Left lung (tissue), 10 donors: ENCODE data around the gene SLC2A8. TPM values are rescaled to one million over a fixed set of nuclear protein-coding genes. Genes with fewer than 3 reads are reported as not detected.

Experiments used
- ATAC-seq: fragments of 200-7000 bp; cut with Tn5 transposase; one replicate; pipeline ENCODE4 v1.9.1; 2020; ENCODE audit warnings: moderate library complexity
- DNase-seq, 4 donors: peaks; one replicate each; pipeline ENCODE4 v3.0.0-alpha.2; 2013 to 2020
- H3K27ac ChIP-seq, 2 donors: fragments of 200-600 bp; sonication (generic) in 1 of 2; one replicate each; pipeline versions ENCODE4 v1.5.0 to v1.8.0; 2020 to 2021
- H3K27me3 ChIP-seq, 2 donors: fragments of 200-600 bp; sonication (generic) in 1 of 2; one replicate each; pipeline versions ENCODE4 v1.5.0 to v1.8.0; 2020 to 2021
- H3K36me3 ChIP-seq, 2 donors: fragments of 200-600 bp; sonication (generic) in 1 of 2; one replicate each; pipeline versions ENCODE4 v1.5.0 to v1.8.0; 2020 to 2021
- H3K4me1 ChIP-seq, 2 donors: fragments of 200-600 bp; one replicate each; pipeline ENCODE4 v1.8.0; 2021
- H3K4me3 ChIP-seq, 2 donors: fragments of 200-600 bp; sonication (generic) in 1 of 2; one replicate each; pipeline versions ENCODE4 v1.5.0 to v1.8.0; 2020 to 2021; ENCODE audit warnings: mild to moderate bottlenecking in 1 of 2
- H3K9me3 ChIP-seq, 2 donors: fragments of 200-600 bp; sonication (generic) in 1 of 2; one replicate each; pipeline versions ENCODE4 v1.5.0 to v1.8.0; 2020 to 2021
- intact Hi-C, 2 donors: fragments of 100-400 bp; cut with DNase I; formaldehyde crosslinking; loops; one replicate each; pipeline versions ENCODE4 v1.11.2 to v1.14.2; 2022
- polyA plus RNA-seq, 6 donors: library from polyadenylated mRNA; unstranded; fragments of 120-200 nt; gene quantifications; one replicate each; pipeline ENCODE4 v1.2.1, GENCODE V29; 2013; ENCODE audit not compliant: insufficient read length in 6 of 6
- total RNA-seq, 2 donors: library from RNA; stranded (reverse); fragmentation: NEBNext Ultra II Directional; extraction: Animal tissue kit (Norgen Biotek cat#: 25700); gene quantifications; one replicate each; pipeline ENCODE4 v1.2.1, GENCODE V29; 2021
- TF ChIP-seq, protein P1 (sequence below), 2 donors: fragments of 200-600 bp; sonication (generic) in 1 of 2; IDR thresholded peaks; one replicate each; pipeline versions ENCODE4 v1.5.0 to v1.8.0; 2021; ENCODE audit warnings: antibody characterized with exemption in 2 of 2
- donor health status: DM: no; HTN: yes; CAD: no.
- donor health status: DM: no; HTN: no; CAD: no.

The SLC2A8 gene
- total and polyA plus RNA-seq, 8 donors: 18.6 to 24.2 (median 21.6) TPM

GRCh38 chr9:127444921-127445850 lies 48.2 kb downstream of the SLC2A8 start:
- peaks cover 14 to 32% of the 10 kb centered on the region in 2 donors for H3K4me1 ChIP-seq
- TF ChIP-seq, protein P1, sequence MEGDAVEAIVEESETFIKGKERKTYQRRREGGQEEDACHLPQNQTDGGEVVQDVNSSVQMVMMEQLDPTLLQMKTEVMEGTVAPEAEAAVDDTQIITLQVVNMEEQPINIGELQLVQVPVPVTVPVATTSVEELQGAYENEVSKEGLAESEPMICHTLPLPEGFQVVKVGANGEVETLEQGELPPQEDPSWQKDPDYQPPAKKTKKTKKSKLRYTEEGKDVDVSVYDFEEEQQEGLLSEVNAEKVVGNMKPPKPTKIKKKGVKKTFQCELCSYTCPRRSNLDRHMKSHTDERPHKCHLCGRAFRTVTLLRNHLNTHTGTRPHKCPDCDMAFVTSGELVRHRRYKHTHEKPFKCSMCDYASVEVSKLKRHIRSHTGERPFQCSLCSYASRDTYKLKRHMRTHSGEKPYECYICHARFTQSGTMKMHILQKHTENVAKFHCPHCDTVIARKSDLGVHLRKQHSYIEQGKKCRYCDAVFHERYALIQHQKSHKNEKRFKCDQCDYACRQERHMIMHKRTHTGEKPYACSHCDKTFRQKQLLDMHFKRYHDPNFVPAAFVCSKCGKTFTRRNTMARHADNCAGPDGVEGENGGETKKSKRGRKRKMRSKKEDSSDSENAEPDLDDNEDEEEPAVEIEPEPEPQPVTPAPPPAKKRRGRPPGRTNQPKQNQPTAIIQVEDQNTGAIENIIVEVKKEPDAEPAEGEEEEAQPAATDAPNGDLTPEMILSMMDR (IDR thresholded peaks at IDR 0.05): no peak
- no peak for DNase-seq
- intact Hi-C loops: no loop called here
- H3K4me3 ChIP-seq: no peak overlapping the region
- peaks cover 0 to 100% of the 10 kb centered on the region in 2 donors for H3K36me3 ChIP-seq
- H3K27me3 ChIP-seq: no peaks in the 10 kb centered on the region
- no peak overlapping the region for H3K27ac ChIP-seq
- peaks cover 0 to 5% of the 10 kb centered on the region in 2 donors for H3K9me3 ChIP-seq
- ATAC-seq: no peak

DNA sequence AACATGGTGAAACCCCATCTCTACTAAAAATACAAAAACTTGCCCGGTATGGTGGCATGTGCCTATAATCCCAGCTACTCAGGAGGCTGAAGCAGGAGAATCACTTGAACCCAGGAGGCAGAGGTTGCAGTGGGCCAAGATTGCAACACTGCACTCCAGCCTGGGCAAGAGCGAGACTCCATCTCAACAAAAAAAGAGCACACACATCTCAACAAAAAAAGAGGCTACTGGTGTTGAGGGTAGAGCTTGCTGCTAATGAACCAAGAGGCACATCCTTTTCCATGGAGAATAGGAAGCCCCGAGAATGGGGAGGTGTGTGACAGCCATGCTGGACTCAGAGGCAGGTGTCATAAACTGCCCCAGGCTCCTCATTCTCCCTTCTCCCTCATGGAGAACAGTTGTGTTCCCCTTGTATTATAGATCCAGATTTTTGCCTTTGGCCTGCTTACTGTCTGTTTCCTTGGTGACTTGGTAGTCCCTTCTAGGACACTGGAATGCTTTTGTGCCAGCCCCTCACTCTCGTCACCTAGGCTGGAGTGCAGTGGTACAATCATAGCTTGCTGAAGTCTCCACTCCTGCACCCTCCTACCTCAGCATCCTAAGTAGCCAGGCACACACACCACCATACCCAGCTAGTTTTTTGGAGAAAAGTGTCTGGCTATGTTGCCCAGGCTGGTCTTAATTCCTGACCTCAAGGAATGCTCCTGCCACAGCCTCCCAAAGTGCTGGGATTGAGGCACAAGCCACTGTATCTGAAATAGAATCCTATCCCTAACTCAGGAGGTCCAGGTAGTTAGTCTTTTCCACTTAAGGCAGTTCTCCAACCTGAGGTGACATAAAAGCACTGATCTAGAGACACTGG lies 49.1 kb downstream of the SLC2A8 start:
- DNase-seq (no peak), ATAC-seq (no peak)
- TF ChIP-seq, protein P1 (IDR thresholded peaks at IDR 0.05): no peak
- Histone ChIP-seq H3K4me1 (peaks cover 14 to 37% of the 10 kb centered on the region in 2 donors), H3K4me3 (no peak overlapping the region), H3K27ac (no peak overlapping the region), H3K36me3 (peaks cover 0 to 94% of the 10 kb centered on the region in 2 donors), H3K27me3 (no peaks in the 10 kb centered on the region), H3K9me3 (peaks cover 0 to 5% of the 10 kb centered on the region in 2 donors)
- intact Hi-C loops: no loop called here

GRCh38 chr9:127446713-127447415 lies 49.9 kb downstream of the SLC2A8 start:
- intact Hi-C loops: no loop called here
- DNase-seq (no peak), ATAC-seq (no peak)
- Histone ChIP-seq H3K27me3 (no peaks in the 10 kb centered on the region), H3K9me3 (peaks cover 0 to 5% of the 10 kb centered on the region in 2 donors), H3K4me3 (no peak overlapping the region), H3K36me3 (peaks cover 0 to 86% of the 10 kb centered on the region in 2 donors), H3K4me1 (peaks cover 14 to 37% of the 10 kb centered on the region in 2 donors), H3K27ac (no peak overlapping the region)
- TF ChIP-seq, protein P1 (IDR thresholded peaks at IDR 0.05): no peak

DNA sequence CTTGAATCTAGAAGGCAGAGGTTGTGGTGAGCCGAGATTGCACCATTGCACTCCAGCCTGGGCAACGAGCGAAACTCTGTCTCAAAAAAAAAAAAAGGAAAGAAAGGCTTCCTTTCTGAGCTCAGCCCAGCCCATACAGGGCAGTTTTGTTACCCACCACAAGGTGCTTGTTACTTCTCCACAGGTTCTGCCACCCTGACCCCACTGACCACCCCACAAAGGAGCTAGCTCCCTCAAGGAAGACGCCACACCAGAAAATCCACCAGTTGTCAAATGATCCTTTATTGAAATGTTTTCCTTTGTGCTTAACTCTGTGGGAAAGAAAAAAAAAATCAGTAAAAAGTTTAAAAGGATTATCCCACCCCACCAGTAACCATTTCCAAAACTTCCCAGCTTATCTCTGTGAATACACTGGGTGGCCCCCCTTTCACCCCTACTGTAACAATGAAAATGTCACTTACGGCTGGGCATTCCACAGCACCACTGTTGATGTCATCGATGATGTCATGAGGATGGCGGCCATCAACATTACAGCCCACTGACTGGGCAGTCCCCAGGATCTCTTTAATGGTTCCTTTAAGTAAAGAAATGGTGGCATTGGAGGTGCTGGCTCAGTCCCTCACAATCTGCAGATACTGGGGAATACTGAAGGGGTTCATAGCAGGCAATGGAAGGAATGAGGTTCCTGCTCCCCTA lies 50.6 kb downstream of the SLC2A8 start:
- H3K4me1 ChIP-seq: peaks cover 14 to 43% of the 10 kb centered on the region in 2 donors

More for the DNA sequence above, 50.6 kb downstream of the SLC2A8 start:
- Histone ChIP-seq H3K9me3 (peaks cover 0 to 5% of the 10 kb centered on the region in 2 donors), H3K27ac (no peak overlapping the region), H3K27me3 (no peaks in the 10 kb centered on the region), H3K4me3 (no peak overlapping the region), H3K36me3 (peaks cover 0 to 79% of the 10 kb centered on the region in 2 donors)
- ATAC-seq (no peak), DNase-seq (no peak)
- TF ChIP-seq, protein P1 (IDR thresholded peaks at IDR 0.05): no peak
- intact Hi-C loops: no loop called here
